ENCODE measurements around the gene TAGLN3. TPM values are rescaled to one million over a fixed set of nuclear protein-coding genes. Genes with fewer than 3 reads are reported as not detected.

TAGLN3 gene
- polyA plus RNA-seq, 6 donors from 2014 or later, result not detected

DNA sequence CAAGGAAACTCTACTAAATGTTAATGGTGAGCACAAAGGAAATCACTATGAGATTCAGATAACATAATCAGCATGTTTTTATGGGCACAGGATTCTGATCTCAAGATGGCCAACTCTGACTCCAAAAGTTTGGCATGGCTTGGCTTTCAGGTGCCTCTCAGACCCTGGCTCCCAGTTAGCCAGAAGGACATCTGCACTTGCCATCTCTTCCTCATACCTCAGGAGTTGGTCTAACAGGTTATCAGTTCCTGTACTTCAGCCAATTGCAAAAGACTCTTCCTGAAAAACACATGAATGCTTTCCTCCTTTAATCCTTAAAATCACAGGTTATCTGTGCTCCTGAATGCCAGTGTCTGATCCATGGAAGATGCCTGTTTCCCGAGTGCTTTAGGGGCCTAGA lies 60.8 kb downstream of the TAGLN3 start:
- DNase-seq (no peak), ATAC-seq (ENCODE audit: low read depth in 2 of 2) (no peak)
- H3K27me3 Mint-ChIP-seq, result peaks cover 5 to 13% (median 8%) of the 10 kb centered on the region in 3 donors
- H3K9me3 Mint-ChIP-seq, result peaks cover 0 to 13% (median 6%) of the 10 kb centered on the region in 7 donors
- H3K36me3 Mint-ChIP-seq, result no peaks in the 10 kb centered on the region
- H3K4me3 Mint-ChIP-seq, result no peak overlapping the region
- no peaks in the 10 kb centered on the region for H3K4me1 Mint-ChIP-seq
- H3K27ac Mint-ChIP-seq, result no peak overlapping the region

DNA sequence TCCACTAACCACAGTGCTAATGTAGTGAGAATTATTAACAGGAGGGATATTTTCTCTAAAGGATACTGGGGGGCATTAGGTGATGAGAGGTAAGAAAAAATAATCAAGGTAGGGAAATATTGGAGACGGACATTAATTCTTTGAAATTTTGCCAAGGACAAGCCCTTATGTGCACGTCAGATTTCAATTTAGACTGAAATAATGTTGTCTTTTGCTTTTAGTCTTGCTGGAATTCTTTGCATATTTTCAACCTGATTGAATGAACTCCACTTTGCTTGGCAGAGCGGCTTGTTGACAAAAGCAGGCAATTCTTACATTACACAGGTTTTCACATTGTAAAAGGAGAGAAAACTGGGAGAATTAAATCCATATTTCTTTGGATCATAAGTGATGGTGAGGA lies 62.4 kb downstream of the TAGLN3 start:
- H3K36me3 Mint-ChIP-seq, result no peaks in the 10 kb centered on the region
- peaks cover 5 to 8% (median 8%) of the 10 kb centered on the region in 3 donors for H3K27me3 Mint-ChIP-seq
- no peak overlapping the region for H3K4me3 Mint-ChIP-seq
- DNase-seq (no peak), ATAC-seq (ENCODE audit: low read depth in 2 of 2) (no peak)
- H3K27ac Mint-ChIP-seq, result no peak overlapping the region
- peaks cover 0 to 13% (median 6%) of the 10 kb centered on the region in 7 donors for H3K9me3 Mint-ChIP-seq
- H3K4me1 Mint-ChIP-seq, result no peaks in the 10 kb centered on the region

Other genes starting within 250 kb of the TAGLN3 start
- 1 to 10 TPM; 2.1 to 6.7 (median 4.5) TPM for gene PHLDB2, start 139.7 kb upstream of the TAGLN3 start, polyA plus RNA-seq (ENCODE audit: low read depth in 6 of 6)
- 10 to 100 TPM; 46.8 to 74.4 (median 62.4) TPM for gene ABHD10, start 19.9 kb upstream of the TAGLN3 start, polyA plus RNA-seq (ENCODE audit: low read depth in 6 of 6)
- gene TMPRSS7, start 35.8 kb downstream of the TAGLN3 start, polyA plus RNA-seq (ENCODE audit: low read depth in 6 of 6), result not detected
- 1 to 10 TPM in 1 of 6 donors, under 1 TPM in 4, not detected in 1; 0.23 to 1.1 (median 0.61) TPM for gene C3orf52, start 87.5 kb downstream of the TAGLN3 start, polyA plus RNA-seq (ENCODE audit: low read depth in 6 of 6)
- gene GCSAM, start 134.3 kb downstream of the TAGLN3 start, polyA plus RNA-seq (ENCODE audit: low read depth in 6 of 6), result 10 to 100 TPM; 24.3 to 84.9 (median 41.6) TPM